Peyer's patch (tissue), 4 donors: ENCODE results near the gene FCSK. TPM values are rescaled to one million over a fixed set of nuclear protein-coding genes. Genes with fewer than 3 reads are reported as not detected.
"Not testable (repeated sequence)": the region's sequence is repeated elsewhere in the genome, so short reads cannot be mapped to it uniquely, and the experiment has no call there.

Experiments used
- DNase-seq, 3 donors: peaks; one replicate each; pipeline ENCODE4 v3.0.0-alpha.2; 2017 to 2019
- H3K27ac ChIP-seq, 4 donors: fragments of 200-600 bp; sonication (generic); one replicate each; pipeline ENCODE4 v1.5.1; 2016 to 2019
- H3K27me3 ChIP-seq, 2 donors: fragments of 200-600 bp; sonication (generic); one replicate each; pipeline ENCODE4 v1.5.1; 2019
- H3K36me3 ChIP-seq, 3 donors: fragments of 200-600 bp; sonication (generic); one replicate each; pipeline ENCODE4 v1.5.1; 2016 to 2019
- H3K4me1 ChIP-seq, 4 donors: fragments of 200-600 bp; sonication (generic); one replicate each; pipeline ENCODE4 v1.5.1; 2016 to 2019
- H3K4me3 ChIP-seq, 4 donors: fragments of 200-600 bp; sonication (generic); 1 replicate in 3 of 4; 2 replicates in 1 of 4; pipeline ENCODE4 v1.5.1; 2016 to 2019; ENCODE audit warnings: mild to moderate bottlenecking in 1 of 4
- H3K9me3 ChIP-seq, 4 donors: fragments of 200-600 bp; sonication (generic); one replicate each; pipeline ENCODE4 v1.5.1; 2016 to 2019; ENCODE audit warnings: mild to moderate bottlenecking in 1 of 4
- CTCF ChIP-seq, 6 experiments: fragments of 450-650 bp in 4 of 6; fragments of 200-600 bp in 2 of 6; sonication (generic) in 1 of 6; IDR thresholded peaks; one replicate each; pipeline ENCODE4 v1.5.1; 2017 to 2019; ENCODE audit warnings: antibody characterized with exemption in 6 of 6, mild to moderate bottlenecking in 3 of 6, moderate library complexity in 1 of 6
- POLR2A ChIP-seq, 2 donors: fragments of 450-650 bp; IDR thresholded peaks; one replicate each; pipeline ENCODE4 v1.5.1; 2017; ENCODE audit warnings: antibody characterized with exemption in 2 of 2, mild to moderate bottlenecking in 2 of 2, moderate library complexity in 2 of 2
- small RNA-seq, 2 donors: library from RNA; depleted of rRNA; stranded (forward); fragments of <200 nt; gene quantifications; one replicate each; pipeline ENCODE3, GENCODE V24; 2016
- total RNA-seq, 4 donors: library from RNA; depleted of rRNA; stranded (reverse); fragments of >200 nt; gene quantifications; one replicate each; pipeline ENCODE4 v1.1.0, GENCODE V29; 2016

Gene FCSK
- total RNA-seq, 4 donors from 2014 or later, result 32.2 to 127 (median 52.9) TPM

GRCh38 chr16:70523743-70524398 lies 69.5 kb downstream of the FCSK start, which contains the start of gene SF3B3:
Gene SF3B3, plus strand, starts transcription at chr16:70523816. Its CDS starts 2,841 bp downstream, at chr16:70526657.
- Histone ChIP-seq H3K4me1 (peaks cover 0 to 38% (median 9%) of the 10 kb centered on the region in 4 donors), H3K9me3 (no peaks in the 10 kb centered on the region), H3K27me3 (no peaks in the 10 kb centered on the region), H3K27ac (peak within 1 kb of the TSS; percentile 80 to 92 (median 88)), H3K36me3 (peaks cover 0 to 22% (median 0%) of the 10 kb centered on the region in 3 donors), H3K4me3 (peak within 1 kb of the TSS; percentile 74 to 94 (median 76))
- no peak for TF ChIP-seq POLR2A (IDR thresholded peaks at IDR 0.05)
- DNase-seq, result peak; percentile 70 to 87 (median 80)

GRCh38 chr16:70524399-70524825 lies 70.0 kb downstream of the FCSK start:
- not testable (repeated sequence) for H3K9me3 ChIP-seq, H3K27me3 ChIP-seq
- peak in 1 of 3 donors; percentile 51 for DNase-seq
- Histone ChIP-seq H3K36me3 (peaks cover 0 to 26% (median 0%) of the 10 kb centered on the region in 3 donors), H3K27ac (peak overlapping the region; percentile 80 to 92 (median 88)), H3K4me3 (peak overlapping the region; percentile 74 to 94 (median 76)), H3K4me1 (peaks cover 0 to 42% (median 9%) of the 10 kb centered on the region in 4 donors)

GRCh38 chr16:70526403-70526802 lies 72.0 kb downstream of the FCSK start:
- DNase-seq, result no peak
- no peak overlapping the region for H3K27ac ChIP-seq
- no peak overlapping the region for H3K4me3 ChIP-seq
- no peaks in the 10 kb centered on the region for H3K27me3 ChIP-seq
- TF ChIP-seq POLR2A (IDR thresholded peaks at IDR 0.05) (no peak), CTCF (IDR thresholded peaks at IDR 0.05) (no peak)
- no peaks in the 10 kb centered on the region for H3K9me3 ChIP-seq
- peaks cover 0 to 42% (median 9%) of the 10 kb centered on the region in 4 donors for H3K4me1 ChIP-seq
- peaks cover 0 to 45% (median 0%) of the 10 kb centered on the region in 3 donors for H3K36me3 ChIP-seq

- peaks cover 0 to 33% (median 5%) of the 10 kb centered on the region in 4 donors for H3K4me1 ChIP-seq
- no peak overlapping the region for H3K27ac ChIP-seq
- H3K4me3 ChIP-seq, result no peak overlapping the region
- no peaks in the 10 kb centered on the region for H3K27me3 ChIP-seq
- DNase-seq, result no peak
- no peaks in the 10 kb centered on the region for H3K9me3 ChIP-seq
- TF ChIP-seq POLR2A (IDR thresholded peaks at IDR 0.05) (no peak), CTCF (IDR thresholded peaks at IDR 0.05) (no peak)
- peaks cover 0 to 56% (median 0%) of the 10 kb centered on the region in 3 donors for H3K36me3 ChIP-seq
These were observed 73.1 kb downstream of the FCSK start for GRCh38 chr16:70527315-70527996.

- no peak overlapping the region for H3K4me3 ChIP-seq
- H3K27ac ChIP-seq, result no peak overlapping the region
- DNase-seq, result no peak
- no peaks in the 10 kb centered on the region for H3K27me3 ChIP-seq
- TF ChIP-seq CTCF (IDR thresholded peaks at IDR 0.05) (peak; percentile 11 to 66 (median 57)), POLR2A (IDR thresholded peaks at IDR 0.05) (no peak)
- peaks cover 0 to 31% (median 3%) of the 10 kb centered on the region in 4 donors for H3K4me1 ChIP-seq
- H3K9me3 ChIP-seq, result no peaks in the 10 kb centered on the region
- H3K36me3 ChIP-seq, result peaks cover 0 to 73% (median 0%) of the 10 kb centered on the region in 3 donors
These were observed 74.8 kb downstream of the FCSK start for GRCh38 chr16:70529051-70529777.

Small RNAs within 50 kb of the gene (small RNA-seq; reads per million reads assigned to genes)
- 0 to 0.06 reads per million in 2 donors for gene RNU6-23P
- gene RPS27P26, result 0 reads per million in 2 donors
- 156 to 292 reads per million in 2 donors for gene SNORD111B

Other genes starting within 250 kb of the FCSK start
- gene EXOSC6, start 202.7 kb upstream of the FCSK start, total RNA-seq, result 10 to 100 TPM; 15.7 to 33.4 (median 20.9) TPM
- gene AARS1, start 165.1 kb upstream of the FCSK start, total RNA-seq, result 100 to 1,000 TPM in 1 of 4 donors, 10 to 100 TPM in 3; 30.3 to 102 (median 59.1) TPM
- gene DDX19B, start 155.4 kb upstream of the FCSK start, total RNA-seq, result 10 to 100 TPM; 26.2 to 53.4 (median 42.1) TPM
- gene DDX19A, start 107.7 kb upstream of the FCSK start, total RNA-seq, result 10 to 100 TPM; 24.2 to 54.5 (median 30.6) TPM
- gene ST3GAL2, start 15.5 kb upstream of the FCSK start, total RNA-seq, result 10 to 100 TPM; 13.0 to 27.5 (median 19.6) TPM
- 10 to 100 TPM; 71.3 to 99.0 (median 75.8) TPM for gene COG4, start 69.0 kb downstream of the FCSK start, total RNA-seq
- gene SF3B3, start 69.2 kb downstream of the FCSK start, total RNA-seq, result 100 to 1,000 TPM in 1 of 4 donors, 10 to 100 TPM in 3; 48.5 to 119 (median 94.9) TPM
- 10 to 100 TPM in 1 of 4 donors, 1 to 10 TPM in 3; 1.6 to 23.1 (median 2.6) TPM for gene IL34, start 192.0 kb downstream of the FCSK start, total RNA-seq
- gene MTSS2, start 231.5 kb downstream of the FCSK start, total RNA-seq, result 100 to 1,000 TPM in 1 of 4 donors, 10 to 100 TPM in 3; 12.1 to 115 (median 30.4) TPM